GM18507 (cell line): ENCODE measurements around the gene ANK2.
A peak's percentile ranks its signal among the peaks of the same experiment; 100 is the strongest.

Experiments used
- DNase-seq: peaks from one replicate; pipeline ENCODE4 v3.0.0; 2011; ENCODE audit warnings: low read depth; ENCODE audit not compliant: insufficient read length; ENCODE audit errors: extremely low spot score
- FAIRE-seq: peaks from 2 replicates; lab custom pipeline; 2011; peaks lifted over from hg19 to GRCh38; lab: Jason Lieb, UNC

ANK2 gene

GRCh38 chr4:113368056-113368455 lies 318.6 kb downstream of the ANK2 start:
- FAIRE-seq (no peak), DNase-seq (no peak)

- DNase-seq (no peak), FAIRE-seq (no peak)
Measured at GRCh38 chr4:113371111-113371510, 321.7 kb downstream of the ANK2 start.

- no peak for FAIRE-seq
- no peak for DNase-seq
Measured at GRCh38 chr4:113375964-113376666, 326.7 kb downstream of the ANK2 start.

- DNase-seq (no peak), FAIRE-seq (no peak)
Measured at GRCh38 chr4:113378836-113379235, 329.4 kb downstream of the ANK2 start.

- FAIRE-seq (no peak), DNase-seq (no peak)
Measured at GRCh38 chr4:113382704-113383103, 333.3 kb downstream of the ANK2 start.

GRCh38 chr4:113383111-113383785 lies 333.8 kb downstream of the ANK2 start:
- no peak for FAIRE-seq
- no peak for DNase-seq

GRCh38 chr4:113384600-113384999 lies 335.1 kb downstream of the ANK2 start:
- FAIRE-seq = peak; percentile 9
- DNase-seq = no peak

GRCh38 chr4:113385281-113385899 lies 335.9 kb downstream of the ANK2 start:
- DNase-seq (no peak), FAIRE-seq (no peak)

GRCh38 chr4:113389160-113389559 lies 339.7 kb downstream of the ANK2 start:
- no peak for FAIRE-seq
- no peak for DNase-seq

GRCh38 chr4:113390850-113391249 lies 341.4 kb downstream of the ANK2 start:
- FAIRE-seq = no peak
- DNase-seq = no peak

GRCh38 chr4:113394108-113394729 lies 344.8 kb downstream of the ANK2 start:
- FAIRE-seq = no peak

GRCh38 chr4:113394730-113395530 lies 345.5 kb downstream of the ANK2 start:
- FAIRE-seq (peak; percentile 94), DNase-seq (peak; percentile 28)

More at GRCh38 chr4:113394108-113394729, 344.8 kb downstream of the ANK2 start:
- DNase-seq = no peak

- no peak for FAIRE-seq
- DNase-seq = no peak
Measured at GRCh38 chr4:113397114-113397701, 347.8 kb downstream of the ANK2 start.

- DNase-seq = no peak
- no peak for FAIRE-seq
Measured at GRCh38 chr4:113398441-113399143, 349.1 kb downstream of the ANK2 start.

- DNase-seq (no peak), FAIRE-seq (no peak)
Measured at GRCh38 chr4:113404167-113404571, 354.7 kb downstream of the ANK2 start.

GRCh38 chr4:113404841-113405240 lies 355.4 kb downstream of the ANK2 start:
- DNase-seq = no peak
- no peak for FAIRE-seq

GRCh38 chr4:113405874-113406722 lies 356.6 kb downstream of the ANK2 start:
- DNase-seq = no peak
- FAIRE-seq = no peak

- no peak for DNase-seq
Measured at GRCh38 chr4:113406723-113407016, 357.2 kb downstream of the ANK2 start.

More at GRCh38 chr4:113406723-113407016, 357.2 kb downstream of the ANK2 start:
- FAIRE-seq = no peak
